SK-N-DZ (cell line): ENCODE results near the gene SIDT1. TPM values are rescaled to one million over a fixed set of nuclear protein-coding genes. Genes with fewer than 3 reads are reported as not detected.

ENCODE experiments used
- DNase-seq: peaks from one replicate; pipeline ENCODE4 v3.0.0-alpha.2; 2015; ENCODE audit warnings: low spot score
- polyA plus RNA-seq, 2 experiments: library from polyadenylated mRNA; depleted of rRNA; stranded (reverse); fragments of >200 nt; gene quantifications; 2 replicates each; pipeline ENCODE4 v1.2.3, GENCODE V29; 2014

SIDT1 gene
- polyA plus RNA-seq (2014; cell fraction: cytosol; rRNA removed) = not detected in 2 replicates
- polyA plus RNA-seq (2014; cell fraction: nucleus; rRNA removed) = not detected in 2 replicates

GRCh38 chr3:113531826-113532697 is at the start of gene SIDT1:
Gene SIDT1, plus strand, starts transcription at chr3:113532555. Its CDS starts 467 bp downstream, at chr3:113533022.
- no peak for DNase-seq

- DNase-seq = no peak
Measured at GRCh38 chr3:113485161-113485609, 47.2 kb upstream of the SIDT1 start.

- no peak for DNase-seq
Measured at GRCh38 chr3:113495035-113495434, 37.3 kb upstream of the SIDT1 start.

GRCh38 chr3:113496924-113497323 is 35.4 kb upstream of the SIDT1 start:
- no peak for DNase-seq

- no peak for DNase-seq
Measured at GRCh38 chr3:113498221-113499005, 33.9 kb upstream of the SIDT1 start.

GRCh38 chr3:113499081-113499480 is 33.3 kb upstream of the SIDT1 start:
- no peak for DNase-seq

GRCh38 chr3:113501597-113501996 is 30.8 kb upstream of the SIDT1 start:
- no peak for DNase-seq

- DNase-seq = no peak
Measured at GRCh38 chr3:113505867-113506266, 26.5 kb upstream of the SIDT1 start.

- no peak for DNase-seq
Measured at GRCh38 chr3:113507501-113508067, 24.8 kb upstream of the SIDT1 start.

- no peak for DNase-seq
Measured at GRCh38 chr3:113508966-113509365, 23.4 kb upstream of the SIDT1 start.

- no peak for DNase-seq
Measured at GRCh38 chr3:113514265-113514769, 18.0 kb upstream of the SIDT1 start.

GRCh38 chr3:113516115-113516505 is 16.2 kb upstream of the SIDT1 start:
- DNase-seq = no peak

GRCh38 chr3:113521981-113522380 is 10.4 kb upstream of the SIDT1 start:
- no peak for DNase-seq

GRCh38 chr3:113523241-113523640 is 9.1 kb upstream of the SIDT1 start:
- DNase-seq = no peak

- no peak for DNase-seq
Measured at GRCh38 chr3:113532698-113533533, 561 bp downstream of the SIDT1 start.

GRCh38 chr3:113533534-113533892 is 1.2 kb downstream of the SIDT1 start:
- DNase-seq = no peak

GRCh38 chr3:113534365-113534764 is 2.0 kb downstream of the SIDT1 start:
- no peak for DNase-seq

- DNase-seq = no peak
Measured at GRCh38 chr3:113535898-113536297, 3.5 kb downstream of the SIDT1 start.

GRCh38 chr3:113536627-113537101 is 4.3 kb downstream of the SIDT1 start:
- DNase-seq = no peak

- DNase-seq = no peak
Measured at GRCh38 chr3:113537155-113537554, 4.8 kb downstream of the SIDT1 start.

- DNase-seq = no peak
Measured at GRCh38 chr3:113541519-113541918, 9.2 kb downstream of the SIDT1 start.
